Measurements from ENCODE around the gene SND1.

The SND1 gene

DNA sequence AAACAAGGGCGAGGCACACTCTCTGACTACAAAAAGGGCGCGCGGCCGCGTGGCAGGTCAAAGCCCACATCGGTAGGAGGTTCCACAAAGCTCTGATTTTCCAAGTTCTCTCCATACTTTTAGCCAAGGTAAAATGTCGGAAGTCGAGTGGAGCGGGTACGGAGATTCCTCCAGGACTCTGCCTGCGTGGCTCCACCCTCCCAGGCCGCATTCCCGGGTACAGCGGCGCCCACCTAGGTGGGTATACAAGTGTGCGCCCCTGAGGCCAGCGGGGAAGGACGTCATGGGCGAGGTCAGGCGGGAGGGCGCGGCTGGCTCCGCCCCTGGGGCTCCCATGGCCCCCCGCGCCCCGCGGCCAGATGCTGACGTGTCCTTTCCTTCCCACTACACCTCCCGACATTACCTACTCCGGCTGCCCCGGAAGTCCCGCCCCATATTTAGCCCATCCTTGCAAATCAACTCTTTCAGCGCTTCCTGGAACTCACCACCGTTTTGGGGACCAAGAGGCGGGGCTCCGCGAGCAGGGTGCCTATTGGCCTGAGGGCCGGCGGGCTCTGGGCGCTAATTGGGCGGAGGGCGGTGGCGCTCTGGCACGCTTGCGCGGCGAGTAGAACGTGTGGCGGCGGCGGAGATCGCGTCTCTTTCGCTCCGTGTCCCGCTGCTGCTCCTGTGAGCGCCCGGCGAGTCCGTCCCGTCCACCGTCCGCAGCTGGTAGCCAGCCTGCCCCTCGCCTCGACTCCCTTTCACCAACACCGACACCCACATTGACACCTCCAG, at the start of gene SND1:
Gene SND1, plus strand, starts transcription at position 639 of the 777 bp plus-strand sequence. CDS start 180 bp downstream, outside the sequence.
- DNase-seq = peak; percentile 99

DNA sequence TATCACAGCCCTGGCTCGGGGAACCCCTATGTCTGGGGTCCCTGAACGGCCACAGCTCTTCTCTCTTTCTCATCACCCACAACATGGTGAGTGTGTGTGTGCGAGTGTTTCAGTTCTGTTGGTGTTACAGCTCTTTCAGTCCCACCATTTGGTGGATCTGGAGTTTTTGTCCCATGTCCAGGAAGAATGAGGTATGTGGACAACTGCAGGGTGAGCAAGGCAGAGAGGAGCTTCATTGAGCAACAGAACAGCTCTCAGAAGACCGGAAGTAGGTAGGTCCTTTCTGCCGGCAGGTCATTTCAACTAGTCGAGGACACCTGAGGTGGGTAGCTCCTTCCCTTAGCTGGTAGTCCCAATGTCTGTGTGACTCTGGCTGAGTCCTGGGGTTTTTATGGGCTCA, 43.5 kb upstream of the SND1 start:
- no peak for DNase-seq

DNA sequence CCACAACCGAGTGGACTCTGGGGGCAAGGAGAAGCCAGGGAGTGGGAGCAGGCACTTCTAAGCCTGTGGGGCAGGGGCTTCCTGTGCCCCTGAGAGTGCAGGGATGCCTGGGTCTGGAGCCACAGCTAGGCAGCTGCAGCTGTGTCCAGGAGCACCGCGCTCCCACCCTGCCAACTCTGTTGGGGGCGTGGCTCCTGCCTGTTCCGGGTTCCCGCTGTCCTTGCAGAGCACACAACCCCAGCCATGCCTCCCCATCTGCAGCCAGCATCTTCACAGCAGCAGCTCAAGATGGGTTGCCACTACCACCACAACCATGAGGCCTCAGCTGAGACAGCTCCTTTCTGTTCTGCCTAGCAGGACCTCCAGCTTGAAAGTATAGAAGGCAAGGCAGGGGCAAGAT, 42.7 kb upstream of the SND1 start:
- no peak for DNase-seq

DNA sequence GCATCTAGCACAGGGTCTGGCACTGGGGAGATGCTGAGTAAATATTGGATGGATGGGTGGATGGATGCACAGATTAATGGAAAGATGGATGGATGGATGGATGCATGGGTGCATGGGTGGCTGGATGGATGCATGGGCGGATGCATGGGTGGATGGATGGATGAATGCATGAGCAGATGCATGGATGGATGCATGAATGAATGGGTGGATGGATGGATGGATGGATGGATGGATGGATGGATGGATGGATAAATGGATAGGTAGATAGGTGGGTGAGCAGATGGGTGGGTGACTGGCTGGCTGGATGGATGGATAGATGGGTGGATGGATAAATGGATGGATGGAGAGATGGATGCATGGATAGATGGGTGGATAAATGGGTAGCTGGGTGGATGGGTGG, 39.7 kb upstream of the SND1 start:
- DNase-seq = no peak

DNA sequence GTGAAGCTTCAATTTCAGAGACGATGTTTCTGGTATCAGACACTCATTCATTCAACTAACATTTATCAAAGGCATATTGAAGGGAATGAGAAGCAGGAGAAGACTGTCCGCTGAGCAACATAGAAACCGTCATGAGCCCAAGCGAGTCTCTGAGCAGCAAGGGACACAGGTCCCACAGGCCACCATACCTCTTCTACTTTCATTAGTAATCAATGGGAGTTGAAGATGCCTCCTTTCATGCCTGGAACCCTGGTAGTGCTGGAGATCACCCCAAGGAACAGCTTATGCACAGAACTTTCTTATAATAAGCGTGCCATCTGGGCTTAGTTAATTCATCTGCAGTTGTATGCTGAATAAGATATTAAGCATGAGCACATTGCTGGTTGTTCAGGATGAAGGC, 35.3 kb upstream of the SND1 start:
- no peak for DNase-seq

DNA sequence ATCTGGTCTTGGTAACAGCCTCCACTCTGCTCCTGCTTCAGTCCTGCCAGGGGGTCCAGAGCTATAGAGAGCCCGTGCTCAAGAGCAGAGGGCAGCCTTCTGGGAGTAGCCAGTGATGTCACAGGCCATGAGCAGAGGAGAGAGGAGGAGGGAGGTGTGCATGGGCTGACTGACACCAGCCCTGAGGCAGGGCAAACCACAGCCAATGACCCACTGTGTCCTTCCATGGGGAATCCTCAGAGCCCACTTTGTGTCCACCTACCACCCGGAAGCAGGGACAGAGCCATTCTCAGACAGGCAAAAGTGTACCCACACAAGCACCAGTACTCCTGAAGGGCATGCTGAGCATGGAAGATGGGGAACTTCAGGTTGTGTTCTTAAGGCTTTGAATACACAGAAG, 34.0 kb upstream of the SND1 start, which contains the start of gene PAX4:
Gene PAX4, minus strand, starts transcription at position 101 of the 400 bp plus-strand sequence. CDS start 2,214 bp downstream, outside the sequence.
- DNase-seq = no peak

DNA sequence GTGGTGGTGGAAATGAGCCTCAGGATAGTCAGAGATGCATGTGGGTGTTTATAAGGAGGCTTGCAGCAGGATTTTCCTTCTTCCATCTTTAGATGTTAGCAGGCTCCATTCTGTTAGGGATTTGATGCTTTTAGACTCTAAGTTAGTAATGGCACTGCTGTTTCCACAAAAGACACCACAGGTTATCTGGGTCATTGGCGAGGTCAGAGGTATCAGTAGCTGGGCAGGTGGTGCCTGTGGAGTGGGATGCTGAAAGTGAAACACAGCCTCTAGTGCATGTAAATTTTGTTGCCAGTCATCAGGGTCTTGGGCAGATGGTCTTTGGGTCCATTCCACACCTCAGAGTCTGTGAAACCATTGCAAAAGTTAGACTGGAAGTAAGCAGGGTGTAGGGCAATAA, 33.2 kb upstream of the SND1 start:
- no peak for DNase-seq

DNA sequence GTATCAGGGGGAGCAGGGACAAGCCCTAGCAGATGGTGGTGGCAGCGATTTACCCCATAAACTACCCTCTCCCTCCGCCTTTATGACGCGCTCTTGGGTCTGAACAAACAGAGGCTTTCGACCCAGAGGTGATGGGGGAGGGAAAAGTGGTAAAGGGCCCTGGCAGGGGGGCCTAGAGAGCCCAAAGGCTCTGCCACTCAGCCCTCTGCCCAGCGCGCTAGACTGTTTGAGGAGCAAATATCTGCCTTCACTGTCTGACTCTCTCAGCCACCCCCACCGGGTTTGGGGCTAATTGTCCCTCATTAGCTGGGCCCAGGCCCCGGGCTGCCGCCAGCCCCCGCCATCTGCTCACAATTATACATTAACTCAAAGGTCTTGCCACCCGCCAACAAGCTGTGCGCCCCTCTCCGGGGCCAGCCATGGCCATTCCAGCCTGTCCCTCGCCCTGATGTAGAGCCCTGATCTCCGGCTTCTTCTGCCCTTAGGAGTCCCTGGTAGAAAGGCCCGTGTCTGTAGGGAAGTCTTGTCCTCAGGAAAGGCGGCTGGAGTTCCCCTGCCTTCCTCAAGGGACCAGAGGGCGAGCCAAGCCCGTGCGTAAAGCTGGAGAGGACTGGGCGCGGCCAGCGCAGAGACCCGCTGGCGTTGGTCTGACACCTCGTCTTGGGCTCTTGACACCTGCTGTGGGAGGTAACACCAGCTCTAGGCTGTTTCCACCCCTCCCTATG, 32.2 kb upstream of the SND1 start:
- DNase-seq = no peak

DNA sequence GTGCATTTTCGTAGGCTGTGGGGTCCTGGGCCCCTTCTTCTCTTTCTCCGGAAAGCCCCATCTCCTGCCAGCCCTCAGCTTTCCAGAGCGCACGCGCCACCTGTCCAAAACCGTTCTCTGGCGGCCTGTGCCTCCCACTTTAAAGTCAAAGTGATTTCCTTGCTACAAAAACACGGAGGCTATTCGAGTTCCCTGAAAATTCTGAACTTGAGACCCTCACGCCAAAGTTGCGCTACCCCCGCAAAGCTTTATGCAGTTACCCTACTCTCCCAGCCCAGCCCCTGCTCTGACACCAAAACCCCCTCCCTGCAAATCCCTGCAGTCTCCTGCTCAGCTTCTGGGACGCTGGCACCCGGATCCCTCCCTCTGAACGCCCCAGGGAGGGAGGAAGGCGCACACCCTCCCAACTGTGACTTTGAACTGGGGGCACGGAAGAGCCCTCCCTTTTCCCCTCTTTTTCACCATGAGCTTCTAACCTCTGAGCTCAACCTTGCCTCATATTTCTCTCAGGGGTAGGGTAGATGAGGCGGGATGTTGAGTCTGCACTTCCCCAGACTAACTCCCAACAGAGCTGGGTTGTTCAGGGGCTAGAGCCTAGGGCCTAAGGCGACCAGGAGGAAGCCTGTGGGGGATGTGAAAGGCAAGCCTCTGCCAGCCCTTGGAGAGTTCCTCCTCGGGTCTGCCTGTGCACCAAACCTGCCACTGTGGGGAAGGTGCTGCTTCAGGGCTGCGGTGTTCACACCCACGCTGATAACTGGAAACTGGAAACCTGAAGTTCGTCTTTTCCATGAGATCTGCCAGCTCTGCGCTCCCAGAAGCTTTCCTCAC, 31.4 kb upstream of the SND1 start:
- DNase-seq = no peak

DNA sequence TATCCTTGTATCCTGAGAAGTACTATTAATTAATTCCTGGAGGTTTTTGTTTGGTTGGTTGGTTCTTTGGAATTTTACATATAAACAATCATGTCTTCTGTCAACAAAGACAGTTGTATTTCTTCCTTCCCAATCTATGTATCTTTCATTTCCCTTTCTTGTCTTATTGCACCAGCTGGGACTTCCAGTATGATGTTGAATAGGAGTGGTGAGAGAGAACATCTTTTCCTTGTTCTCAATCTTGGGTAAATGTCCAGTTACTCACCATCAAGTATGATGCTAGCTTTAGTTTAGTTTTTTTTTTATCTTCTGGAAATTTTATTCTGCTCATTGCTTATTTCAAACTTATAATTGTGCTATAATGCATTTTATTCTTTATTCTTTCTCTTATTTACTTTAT, 26.7 kb upstream of the SND1 start:
- no peak for DNase-seq

DNA sequence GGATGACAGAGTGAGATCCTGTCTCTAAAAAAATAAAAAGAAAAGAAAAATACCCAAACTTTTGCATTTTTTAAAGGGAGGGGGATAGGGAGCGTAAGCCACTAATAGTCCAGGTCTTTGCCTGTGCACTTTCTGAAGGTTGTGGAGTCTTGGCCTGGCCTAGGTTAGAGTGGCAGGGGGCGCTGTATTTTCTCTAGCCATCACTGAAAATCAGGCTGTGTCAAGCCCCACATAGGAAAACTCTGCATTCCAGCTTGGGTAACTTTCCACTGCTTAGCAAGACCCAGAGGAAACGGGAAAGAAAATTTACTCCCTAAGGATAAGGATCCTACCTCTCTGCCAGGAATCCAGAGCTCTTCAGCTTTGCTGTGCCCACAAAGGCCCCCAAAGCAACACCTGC, 23.5 kb upstream of the SND1 start:
- DNase-seq = no peak

DNA sequence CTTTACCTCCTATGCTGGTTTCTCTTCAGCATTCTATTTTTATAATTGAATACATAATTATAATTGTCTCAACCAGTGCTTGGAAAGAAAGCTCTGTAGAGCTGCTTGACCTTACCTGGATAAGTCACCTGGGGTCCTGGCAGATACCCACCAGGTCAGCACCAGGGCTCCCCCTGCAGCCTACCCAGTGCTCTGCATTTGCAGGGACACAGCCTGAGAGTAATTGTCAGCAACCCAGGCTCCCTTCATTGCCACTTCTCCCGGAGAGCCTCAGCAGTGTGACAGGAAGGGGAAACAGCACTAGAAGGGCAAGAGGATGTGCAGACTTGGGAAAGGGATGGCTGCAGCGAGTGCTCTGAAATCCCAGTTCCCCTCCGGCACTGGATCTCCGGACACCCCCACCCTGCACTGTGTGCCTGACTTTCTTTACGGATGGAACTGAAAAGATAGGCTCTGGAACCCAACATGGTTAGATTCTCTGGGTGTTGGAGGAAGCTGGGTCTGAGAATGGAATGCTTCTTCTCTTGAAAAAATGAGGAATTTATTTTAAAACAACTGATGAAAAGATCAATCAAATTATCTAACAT, 22.6 kb upstream of the SND1 start:
- peak; percentile 19 for DNase-seq

DNA sequence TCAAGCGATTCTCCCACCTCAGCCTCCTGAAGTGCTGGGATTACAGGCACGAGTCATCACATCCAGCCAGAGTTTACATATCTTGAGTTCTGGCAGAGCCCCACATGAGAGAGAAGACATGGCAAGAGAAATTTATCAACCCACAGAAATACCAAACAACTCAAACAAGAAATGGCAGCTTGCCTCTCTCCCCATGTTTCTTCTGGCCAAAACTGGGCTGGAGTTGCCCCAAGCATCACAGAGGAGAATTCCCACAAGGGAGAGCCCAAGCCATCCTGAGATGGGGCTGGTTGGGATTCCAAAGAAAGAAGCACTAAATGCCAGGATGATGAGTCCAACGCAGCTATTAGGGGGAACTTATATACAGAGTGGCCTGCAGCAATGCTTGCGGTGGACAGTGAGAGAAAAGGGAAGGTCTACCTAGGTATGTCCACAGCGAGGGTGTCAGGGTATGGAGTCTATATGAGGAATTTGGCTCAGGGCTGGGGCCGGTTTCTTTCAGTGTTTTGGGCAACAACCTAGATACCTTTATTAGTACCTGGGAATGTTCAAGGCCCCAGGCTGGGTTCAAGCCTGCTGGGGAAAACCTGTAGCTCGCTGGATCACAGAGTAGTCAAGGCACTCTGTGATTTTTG, 19.6 kb upstream of the SND1 start:
- no peak for DNase-seq

DNA sequence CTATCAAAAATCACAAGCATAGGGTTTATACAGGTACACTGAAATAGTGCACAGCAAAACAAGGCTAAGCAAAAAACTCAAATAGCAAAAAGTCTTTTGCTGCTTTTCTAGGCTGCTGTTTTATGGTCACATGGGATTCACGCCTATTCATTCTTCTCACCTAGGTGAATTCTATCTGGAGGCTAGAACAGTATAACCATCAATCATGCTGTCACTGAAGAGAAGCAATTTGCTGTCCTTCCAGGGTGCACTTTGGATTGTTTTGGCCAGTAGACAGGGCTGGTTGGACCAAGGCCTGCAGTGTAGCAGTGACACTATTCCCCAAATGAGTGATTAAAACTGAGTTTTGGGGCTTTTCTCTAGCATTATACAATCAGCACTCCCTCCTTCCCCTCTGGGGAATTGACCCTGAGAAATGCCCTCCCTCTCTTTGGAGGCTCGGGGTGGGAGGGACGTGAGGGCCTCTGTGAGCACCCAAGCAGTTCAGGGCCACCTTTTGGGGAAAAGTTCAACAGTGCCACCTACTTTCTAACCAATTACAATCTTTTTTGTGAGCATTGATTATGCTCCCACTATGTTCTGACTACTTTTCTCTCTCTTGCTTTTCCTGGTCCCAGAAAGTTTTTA, 16.2 kb upstream of the SND1 start:
- no peak for DNase-seq

DNA sequence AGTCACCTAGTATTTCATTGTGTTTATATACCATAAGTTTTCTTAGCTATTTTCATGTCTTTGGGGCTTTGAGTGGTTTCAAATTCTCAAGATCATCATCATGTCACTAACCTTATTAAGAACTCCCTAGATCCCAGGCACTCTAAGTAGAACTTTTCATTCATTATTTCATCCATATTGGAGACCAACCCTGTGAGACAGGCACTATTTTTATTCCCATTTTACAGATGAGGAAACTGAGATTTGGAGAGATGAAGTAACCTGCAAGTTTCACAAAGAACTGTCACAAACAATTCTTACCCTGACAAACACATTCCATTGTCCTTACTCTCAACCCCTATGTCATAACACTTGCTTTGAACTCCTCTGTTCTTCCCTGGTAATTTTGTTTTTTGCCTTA, 13.8 kb upstream of the SND1 start:
- DNase-seq = no peak

DNA sequence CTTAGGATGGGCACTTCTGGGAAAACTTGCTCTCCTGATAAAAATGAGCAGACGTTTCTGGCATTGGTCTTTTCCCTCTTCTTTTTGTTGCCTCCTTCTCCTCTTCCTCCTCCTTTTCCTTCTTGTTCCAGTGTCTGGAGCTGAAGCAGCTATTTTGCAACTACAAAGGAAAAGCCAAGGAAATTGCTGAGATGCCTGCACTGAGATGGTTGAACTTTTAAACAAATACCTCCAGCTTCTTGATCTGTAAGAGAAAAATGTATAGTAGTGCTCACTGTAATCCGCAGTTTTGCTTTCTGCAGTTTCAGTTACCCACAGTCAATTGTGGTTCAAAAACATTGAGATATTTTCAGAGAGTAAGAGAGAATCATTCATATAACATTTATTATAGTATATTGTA, 7.5 kb upstream of the SND1 start:
- no peak for DNase-seq

DNA sequence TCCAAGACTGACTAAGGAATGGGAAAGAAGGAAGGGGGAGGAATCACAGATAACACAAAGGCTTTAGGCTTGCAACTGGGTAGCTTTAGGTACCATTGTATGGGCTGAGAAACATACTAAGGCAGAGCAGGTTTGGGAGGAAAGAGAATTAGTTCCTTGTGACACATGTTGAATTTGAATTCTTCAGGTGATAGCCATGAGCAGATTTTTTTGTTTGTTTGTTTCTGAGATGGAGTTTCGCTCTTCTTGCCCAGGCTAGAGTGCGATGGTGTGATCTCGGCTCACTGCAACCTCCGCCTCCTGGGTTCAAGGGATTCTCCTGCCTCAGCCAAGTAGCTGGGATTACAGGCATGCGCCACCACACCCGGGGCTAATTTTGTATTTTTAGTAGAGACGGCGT, 4.4 kb upstream of the SND1 start:
- DNase-seq = no peak

DNA sequence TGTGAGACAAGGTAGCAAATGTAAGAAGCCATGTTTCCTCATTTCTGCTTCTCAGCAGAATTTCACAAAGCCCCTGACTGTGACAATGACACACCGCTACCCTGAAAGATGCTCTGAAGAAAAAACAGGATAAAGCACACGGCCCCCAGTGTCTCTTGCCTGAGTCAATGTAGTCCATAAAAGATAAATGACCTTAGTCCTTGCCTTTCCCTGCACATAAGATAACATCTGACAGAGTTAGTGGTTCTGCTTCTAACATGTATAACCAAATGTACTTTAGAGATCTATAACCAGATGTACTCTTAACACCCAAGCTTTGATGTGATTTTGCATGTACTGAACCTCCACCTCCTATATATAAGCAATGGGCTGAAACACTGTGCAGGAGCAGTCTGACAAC, 3.0 kb upstream of the SND1 start:
- no peak for DNase-seq

DNA sequence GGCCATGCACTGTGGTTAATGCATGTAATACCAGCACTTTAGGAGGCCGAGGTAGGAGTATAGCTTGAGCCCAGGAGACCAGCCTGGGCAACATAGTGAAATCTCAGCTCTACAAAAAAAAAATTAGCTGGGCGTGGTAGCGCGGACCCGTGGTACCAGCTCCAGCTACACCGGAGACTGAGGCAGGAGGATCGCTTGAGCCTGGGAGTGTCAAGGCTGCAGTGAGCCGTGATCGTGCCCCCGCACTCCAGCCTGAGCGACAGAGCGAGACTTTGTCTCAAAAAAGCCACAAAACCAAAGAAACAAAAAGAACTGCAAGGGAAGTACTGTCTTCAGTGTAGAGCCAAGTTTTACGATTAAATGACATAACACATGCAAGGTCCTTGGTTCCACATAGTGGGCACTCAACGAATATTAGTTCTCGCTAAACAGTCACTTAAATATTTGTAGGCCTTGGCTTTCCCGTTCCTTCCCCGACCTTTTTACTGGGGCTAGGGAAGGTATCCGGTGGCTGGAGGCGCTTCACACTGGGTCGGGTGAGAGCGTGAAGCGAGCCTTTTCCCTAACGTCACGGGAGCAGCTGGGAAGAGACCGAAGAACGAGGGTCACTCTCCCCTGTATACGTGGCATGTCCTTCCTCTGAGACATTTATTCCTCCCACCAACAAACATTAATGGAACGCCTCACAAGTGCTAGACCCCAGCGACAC, 993 bp upstream of the SND1 start:
- no peak for DNase-seq

DNA sequence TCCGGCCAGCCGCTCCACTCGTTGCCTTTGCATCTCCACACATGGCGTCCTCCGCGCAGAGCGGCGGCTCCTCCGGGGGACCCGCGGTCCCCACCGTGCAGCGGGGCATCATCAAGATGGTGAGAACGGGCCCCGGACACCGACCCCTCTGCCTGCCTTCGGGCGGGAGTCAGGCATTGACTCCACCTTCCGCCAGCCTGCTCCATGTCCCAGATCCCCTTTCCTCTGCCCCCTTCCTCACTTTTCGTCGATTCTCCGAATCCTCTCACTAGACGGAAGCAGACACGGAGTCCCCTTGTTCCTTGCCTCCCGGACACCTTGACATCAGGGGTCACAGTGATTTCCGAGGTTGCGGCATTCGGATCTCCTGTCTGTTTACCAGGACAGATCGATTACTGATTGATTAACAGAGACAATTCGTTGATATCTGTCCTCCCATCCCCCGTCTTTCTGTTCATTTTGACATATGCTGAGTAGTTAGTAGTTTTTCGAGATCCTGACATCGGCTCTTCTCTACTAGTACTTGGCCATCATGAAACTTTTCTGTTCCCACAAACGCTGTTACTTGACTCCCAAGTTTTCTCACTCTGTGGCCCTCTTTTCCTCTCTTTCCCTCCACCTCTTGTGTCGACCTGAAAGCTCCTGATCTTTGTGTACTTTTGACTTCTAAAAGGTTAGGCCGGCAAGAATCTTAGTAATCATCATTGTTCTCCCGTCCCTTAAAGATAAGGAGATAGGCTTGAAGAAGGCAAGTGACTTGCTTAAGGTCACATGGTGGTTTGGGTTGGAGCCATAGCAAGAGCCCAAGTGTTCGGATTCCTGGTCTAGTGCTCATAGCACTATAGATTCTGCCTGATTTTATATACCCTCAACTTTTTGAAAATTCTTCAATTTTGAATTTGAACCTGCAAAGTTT, 597 bp downstream of the SND1 start:
- DNase-seq = no peak

Data from activated gamma-delta T cell treated with Interleukin-2 at 50 U/mL for 16 hours (primary cell).